ENCODE data around the gene ODC1. TPM values are rescaled to one million over a fixed set of nuclear protein-coding genes. Genes with fewer than 3 reads are reported as not detected.
A peak's percentile ranks its signal among the peaks of the same experiment; 100 is the strongest.
"Not testable (repeated sequence)": the region's sequence is repeated elsewhere in the genome, so short reads cannot be mapped to it uniquely, and the experiment has no call there.

Gene ODC1
- total RNA-seq, 2 experiments from 2014 or later = 357 to 367 TPM

- no peaks in the 10 kb centered on the region for H3K27me3 Mint-ChIP-seq
- no peak overlapping the region for H3K27ac Mint-ChIP-seq
- H3K4me3 Mint-ChIP-seq = no peak overlapping the region
- peaks cover 10% of the 10 kb centered on the region for H3K36me3 Mint-ChIP-seq
- no peak for DNase-seq
- H3K4me1 Mint-ChIP-seq = peaks cover 29% of the 10 kb centered on the region
- H3K9me3 Mint-ChIP-seq = no peaks in the 10 kb centered on the region
These were observed 3.7 kb upstream of the ODC1 start for GRCh38 chr2:10451819-10452218.

DNA sequence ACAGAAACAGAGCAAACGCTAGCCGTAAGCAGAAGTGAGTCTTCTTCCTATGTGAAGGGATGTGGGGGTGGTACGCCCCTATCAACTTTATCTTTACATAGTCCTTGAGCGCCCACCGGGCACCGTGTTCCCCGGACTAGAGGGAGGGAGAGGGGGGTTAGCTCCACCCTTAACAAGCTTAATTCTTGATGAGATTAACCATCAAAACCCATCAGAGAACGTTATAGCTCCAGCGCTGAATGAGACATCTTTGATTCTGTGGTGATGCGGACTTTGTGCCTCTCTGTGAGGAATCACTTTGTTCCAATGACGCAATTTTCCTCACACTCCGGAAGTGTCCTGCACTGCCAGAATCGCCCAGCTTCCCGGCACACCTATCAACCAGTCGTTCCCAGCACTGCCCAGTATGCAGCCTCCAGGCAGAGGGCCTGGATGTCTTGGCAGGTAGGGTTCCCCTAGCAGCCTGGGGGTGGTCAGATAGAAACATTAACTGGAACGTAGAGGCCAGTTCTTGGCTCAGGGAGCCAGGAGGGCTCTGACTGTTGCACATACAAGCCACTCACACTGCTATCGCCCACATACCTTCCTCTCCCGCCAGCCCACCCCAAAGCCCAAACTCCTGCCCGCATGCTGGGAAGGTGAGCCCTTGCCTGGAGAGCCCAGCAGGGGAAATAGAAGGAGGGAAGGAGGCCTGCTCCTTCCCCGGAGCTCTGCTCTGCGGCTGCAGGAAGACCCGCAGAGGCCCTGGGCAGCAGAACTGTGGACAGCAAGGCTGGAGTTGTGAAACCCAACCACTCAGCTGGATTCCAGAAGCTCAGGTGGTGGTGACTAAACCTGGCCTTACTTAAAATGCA lies 1.9 kb upstream of the ODC1 start:
- Mint-ChIP-seq H3K27me3 (no peaks in the 10 kb centered on the region), H3K27ac (peak overlapping the region; percentile 93), H3K9me3 (no peaks in the 10 kb centered on the region), H3K36me3 (peaks cover 25% of the 10 kb centered on the region), H3K4me3 (peak overlapping the region; percentile 87), H3K4me1 (peaks cover 40% of the 10 kb centered on the region)
- no peak for DNase-seq

DNA sequence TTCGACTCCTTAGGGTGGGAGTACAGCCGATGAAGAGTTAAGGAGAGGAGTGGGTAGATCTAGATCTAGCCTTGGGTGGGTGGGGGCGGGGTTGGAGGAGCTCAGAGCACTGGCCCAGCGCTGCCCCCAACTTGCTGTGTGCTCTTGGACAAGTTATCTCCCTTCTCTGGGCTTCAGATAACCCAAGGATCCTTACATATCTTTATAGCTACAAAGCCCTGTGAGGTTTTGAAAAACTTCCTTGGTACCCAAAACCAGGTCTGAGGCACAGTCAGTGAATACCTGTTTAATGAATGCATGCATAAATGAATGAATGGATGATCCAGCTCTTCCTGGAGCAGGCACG lies 1.3 kb upstream of the ODC1 start:
- peaks cover 27% of the 10 kb centered on the region for H3K36me3 Mint-ChIP-seq
- no peak for DNase-seq
- H3K4me3 Mint-ChIP-seq = peak overlapping the region; percentile 87
- peak overlapping the region; percentile 93 for H3K27ac Mint-ChIP-seq
- H3K4me1 Mint-ChIP-seq = peaks cover 46% of the 10 kb centered on the region
- no peaks in the 10 kb centered on the region for H3K27me3 Mint-ChIP-seq
- no peaks in the 10 kb centered on the region for H3K9me3 Mint-ChIP-seq

GRCh38 chr2:10448576-10449485 lies 704 bp upstream of the ODC1 start:
- peak overlapping the region; percentile 93 for H3K27ac Mint-ChIP-seq
- peak overlapping the region; percentile 87 for H3K4me3 Mint-ChIP-seq
- H3K36me3 Mint-ChIP-seq = peaks cover 33% of the 10 kb centered on the region
- no peaks in the 10 kb centered on the region for H3K27me3 Mint-ChIP-seq
- no peaks in the 10 kb centered on the region for H3K9me3 Mint-ChIP-seq
- peak; percentile 98 for DNase-seq
- peaks cover 52% of the 10 kb centered on the region for H3K4me1 Mint-ChIP-seq

GRCh38 chr2:10447300-10447894 lies 730 bp downstream of the ODC1 start:
- Mint-ChIP-seq H3K27ac (peak overlapping the region; percentile 93), H3K9me3 (no peaks in the 10 kb centered on the region), H3K4me3 (peak overlapping the region; percentile 93), H3K27me3 (no peaks in the 10 kb centered on the region), H3K4me1 (peaks cover 59% of the 10 kb centered on the region), H3K36me3 (peaks cover 47% of the 10 kb centered on the region)
- no peak for DNase-seq

DNA sequence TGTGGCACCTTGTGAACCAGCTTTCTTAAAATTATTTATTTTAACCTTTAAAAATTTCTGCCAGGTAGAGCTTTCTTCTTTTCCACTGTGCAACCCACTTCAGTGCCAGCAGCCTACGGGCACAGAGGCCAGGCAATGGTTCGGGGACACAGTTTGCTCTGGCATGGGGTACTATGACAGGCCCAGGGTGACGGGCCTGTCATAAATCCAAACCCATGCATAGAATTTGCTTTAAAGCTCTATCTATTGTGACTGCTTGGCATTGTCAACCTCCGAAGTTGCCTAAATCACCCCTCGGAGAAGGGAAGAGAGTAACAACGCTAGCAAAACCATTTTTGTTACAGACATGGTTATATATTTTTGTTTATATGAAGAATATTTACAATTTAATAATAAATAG lies 1.5 kb downstream of the ODC1 start:
- H3K4me3 Mint-ChIP-seq = peak overlapping the region; percentile 93
- H3K36me3 Mint-ChIP-seq = peaks cover 55% of the 10 kb centered on the region
- no peaks in the 10 kb centered on the region for H3K27me3 Mint-ChIP-seq
- H3K27ac Mint-ChIP-seq = peak overlapping the region; percentile 70
- DNase-seq = no peak
- peaks cover 61% of the 10 kb centered on the region for H3K4me1 Mint-ChIP-seq
- H3K9me3 Mint-ChIP-seq = no peaks in the 10 kb centered on the region

GRCh38 chr2:10444463-10444862 lies 3.7 kb downstream of the ODC1 start:
- DNase-seq = peak; percentile 70
- Mint-ChIP-seq H3K4me3 (peak overlapping the region; percentile 93), H3K36me3 (peaks cover 66% of the 10 kb centered on the region), H3K9me3 (no peaks in the 10 kb centered on the region), H3K27ac (peak overlapping the region; percentile 57), H3K27me3 (no peaks in the 10 kb centered on the region), H3K4me1 (peaks cover 54% of the 10 kb centered on the region)

- H3K27ac Mint-ChIP-seq = peak overlapping the region; percentile 84
- H3K4me3 Mint-ChIP-seq, DNase-seq, H3K9me3 Mint-ChIP-seq, H3K27me3 Mint-ChIP-seq: not testable (repeated sequence)
- H3K36me3 Mint-ChIP-seq = peaks cover 65% of the 10 kb centered on the region
- peaks cover 52% of the 10 kb centered on the region for H3K4me1 Mint-ChIP-seq
These were observed 5.5 kb downstream of the ODC1 start for GRCh38 chr2:10442469-10443126.

GRCh38 chr2:10441948-10442347 lies 6.2 kb downstream of the ODC1 start:
- Mint-ChIP-seq H3K27ac (peak overlapping the region; percentile 84), H3K4me1 (peaks cover 49% of the 10 kb centered on the region)
- DNase-seq = peak; percentile 36

GRCh38 chr2:10440736-10441135 lies 7.4 kb downstream of the ODC1 start:
- peak overlapping the region; percentile 84 for H3K27ac Mint-ChIP-seq
- no peaks in the 10 kb centered on the region for H3K27me3 Mint-ChIP-seq
- H3K36me3 Mint-ChIP-seq = peaks cover 50% of the 10 kb centered on the region
- peaks cover 43% of the 10 kb centered on the region for H3K4me1 Mint-ChIP-seq
- H3K4me3 Mint-ChIP-seq = no peak overlapping the region
- H3K9me3 Mint-ChIP-seq = no peaks in the 10 kb centered on the region
- no peak for DNase-seq

More at GRCh38 chr2:10441948-10442347, 6.2 kb downstream of the ODC1 start:
- no peaks in the 10 kb centered on the region for H3K9me3 Mint-ChIP-seq
- no peak overlapping the region for H3K4me3 Mint-ChIP-seq
- H3K36me3 Mint-ChIP-seq = peaks cover 59% of the 10 kb centered on the region
- no peaks in the 10 kb centered on the region for H3K27me3 Mint-ChIP-seq

DNA sequence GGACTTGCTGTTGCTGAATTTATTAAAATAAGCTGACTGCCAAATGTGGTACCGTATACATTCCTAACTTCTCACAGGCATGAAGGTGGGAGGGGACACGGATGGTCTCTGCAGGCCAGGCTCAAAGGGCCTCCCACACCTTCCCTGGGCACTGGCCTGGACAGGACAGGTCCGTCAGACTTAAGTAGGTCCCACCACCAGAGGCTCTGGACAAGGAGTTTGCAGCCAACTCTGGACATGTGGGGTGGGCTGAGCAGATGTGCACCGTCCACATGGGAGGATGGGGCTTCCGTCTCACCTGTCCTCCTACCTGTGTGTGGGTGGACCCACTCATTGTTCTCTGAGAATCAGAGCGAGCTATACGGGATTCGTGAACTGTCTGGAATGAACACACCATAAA lies 8.2 kb downstream of the ODC1 start:
- Mint-ChIP-seq H3K9me3 (no peaks in the 10 kb centered on the region), H3K4me1 (peaks cover 36% of the 10 kb centered on the region), H3K27ac (no peak overlapping the region), H3K4me3 (no peak overlapping the region), H3K36me3 (peaks cover 43% of the 10 kb centered on the region), H3K27me3 (no peaks in the 10 kb centered on the region)
- DNase-seq = no peak

DNA sequence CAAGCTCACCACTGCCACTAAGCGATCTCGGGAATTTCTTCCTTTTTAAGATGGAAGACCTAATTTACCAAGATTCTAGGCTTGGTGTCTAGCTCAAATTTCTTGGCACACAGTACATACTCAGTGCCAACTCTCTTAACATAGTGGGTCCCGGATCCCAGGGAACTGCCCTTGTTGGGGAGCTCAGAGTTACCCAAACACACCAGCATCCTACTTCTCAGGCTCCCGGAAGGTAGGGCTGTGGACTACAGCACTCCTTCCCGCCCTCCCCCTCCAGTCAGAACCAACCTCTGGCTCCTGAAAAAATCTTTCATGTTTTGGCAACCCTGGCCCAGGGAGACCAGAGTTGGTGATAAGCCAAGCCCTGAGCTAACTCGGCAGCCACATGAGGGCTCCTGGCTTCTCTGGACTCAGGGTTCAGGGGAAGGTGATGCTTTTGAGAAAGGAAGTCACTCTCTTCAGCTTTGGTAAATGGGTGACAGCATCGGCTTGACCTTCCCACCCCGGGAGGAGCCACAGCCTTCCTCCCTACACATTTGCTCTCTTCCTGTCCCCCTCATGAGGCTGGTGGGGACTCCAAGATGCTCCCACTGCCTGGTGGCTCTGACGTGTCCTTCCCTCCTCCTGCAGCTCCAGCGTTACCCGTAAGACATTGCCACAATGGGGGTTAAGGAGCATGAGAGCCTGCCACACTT lies 8.8 kb downstream of the ODC1 start:
- Mint-ChIP-seq H3K36me3 (peaks cover 38% of the 10 kb centered on the region), H3K9me3 (no peaks in the 10 kb centered on the region), H3K4me1 (peaks cover 30% of the 10 kb centered on the region), H3K4me3 (peak overlapping the region; percentile 50), H3K27ac (peak overlapping the region; percentile 25), H3K27me3 (no peaks in the 10 kb centered on the region)
- DNase-seq = no peak

- Mint-ChIP-seq H3K4me1 (peaks cover 25% of the 10 kb centered on the region), H3K27ac (no peak overlapping the region), H3K27me3 (no peaks in the 10 kb centered on the region), H3K9me3 (no peaks in the 10 kb centered on the region), H3K36me3 (peaks cover 32% of the 10 kb centered on the region), H3K4me3 (no peak overlapping the region)
- DNase-seq = no peak
These were observed 9.4 kb downstream of the ODC1 start for GRCh38 chr2:10438688-10439087.

GRCh38 chr2:10437806-10438205 lies 10.3 kb downstream of the ODC1 start:
- H3K4me1 Mint-ChIP-seq = peaks cover 19% of the 10 kb centered on the region
- H3K27me3 Mint-ChIP-seq = no peaks in the 10 kb centered on the region
- no peak for DNase-seq
- no peak overlapping the region for H3K27ac Mint-ChIP-seq
- H3K9me3 Mint-ChIP-seq = no peaks in the 10 kb centered on the region
- peaks cover 24% of the 10 kb centered on the region for H3K36me3 Mint-ChIP-seq
- no peak overlapping the region for H3K4me3 Mint-ChIP-seq

Measured in activated naive CD8-positive, alpha-beta T cell treated with anti-CD3 and anti-CD28 coated beads for 36 hours (primary cell).